Liver (tissue), 3 donors: ENCODE measurements around the gene CEACAM6.

Experiments used
- ATF3 ChIP-seq: IDR thresholded peaks from 2 replicates; pipeline ENCODE4 v1.6.1; 2016; ENCODE audit warnings: antibody characterized with exemption
- CTCF ChIP-seq: fragments of 150-350 bp; IDR thresholded peaks from 2 replicates; pipeline ENCODE4 v1.5.1; 2017; ENCODE audit warnings: improper control_type of control experiment, low read depth, low read length; ENCODE audit not compliant: missing input control
- EGR1 ChIP-seq, 2 donors: IDR thresholded peaks; 2 replicates each; pipeline ENCODE4 v1.6.1; 2016 to 2018; ENCODE audit warnings: antibody characterized with exemption in 2 of 2, low read depth in 2 of 2
- FOXA1 ChIP-seq: IDR thresholded peaks from 2 replicates; pipeline ENCODE4 v1.6.1; 2016; ENCODE audit warnings: antibody characterized with exemption
- GABPA ChIP-seq, 2 donors: IDR thresholded peaks in 1 of 2; conservative IDR thresholded peaks in 1 of 2; 2 replicates each; pipeline ENCODE4 v1.6.1; 2016; ENCODE audit warnings: antibody characterized with exemption in 2 of 2, mild to moderate bottlenecking in 1 of 2, moderate library complexity in 1 of 2
- HNF4G ChIP-seq: IDR thresholded peaks from 2 replicates; pipeline ENCODE4 v1.6.1; 2016; ENCODE audit warnings: antibody characterized with exemption
- JUND ChIP-seq, 2 donors: IDR thresholded peaks; 2 replicates each; pipeline ENCODE4 v1.6.1; 2016; ENCODE audit warnings: antibody characterized with exemption in 2 of 2
- MAX ChIP-seq: IDR thresholded peaks from 2 replicates; pipeline ENCODE4 v1.6.1; 2016; ENCODE audit warnings: antibody characterized with exemption
- NR2F2 ChIP-seq: IDR thresholded peaks from 2 replicates; pipeline ENCODE4 v1.6.1; 2016; ENCODE audit warnings: antibody characterized with exemption
- RAD21 ChIP-seq, 2 donors: IDR thresholded peaks; 2 replicates each; pipeline ENCODE4 v1.6.1; 2016; ENCODE audit warnings: antibody characterized with exemption in 2 of 2, mild to moderate bottlenecking in 2 of 2
- TAF1 ChIP-seq: conservative IDR thresholded peaks from 2 replicates; pipeline ENCODE4 v1.6.1; 2016; ENCODE audit warnings: antibody characterized with exemption, mild to moderate bottlenecking
- YY1 ChIP-seq: IDR thresholded peaks from 2 replicates; pipeline ENCODE4 v1.6.1; 2016; ENCODE audit warnings: antibody characterized with exemption, mild to moderate bottlenecking
- TF ChIP-seq, protein P1 (sequence below): IDR thresholded peaks from 2 replicates; pipeline ENCODE4 v1.6.1; 2016; ENCODE audit warnings: antibody characterized with exemption, mild to moderate bottlenecking
- TF ChIP-seq, protein P2 (sequence below): IDR thresholded peaks from 2 replicates; pipeline ENCODE4 v1.6.1; 2016; ENCODE audit warnings: antibody characterized with exemption
- donor health status: healthy.
- donor health status: healthy.

GRCh38 chr19:41755328-41755913 is at the start of gene CEACAM6:
- TF ChIP-seq CTCF (no peak), ATF3 (no peak), RAD21 (IDR thresholded peaks at IDR 0.05) (no peak), HNF4G (no peak), FOXA1 (no peak), MAX (no peak), TAF1 (no peak), NR2F2 (no peak), YY1 (no peak), EGR1 (IDR thresholded peaks at IDR 0.05; ENCODE audit: low read depth in 2 of 2) (no peak), JUND (IDR thresholded peaks at IDR 0.05) (no peak), GABPA (IDR thresholded peaks at IDR 0.05 in 1 of 2, conservative IDR thresholded peaks at IDR 0.05 in 1 of 2) (no peak)
- TF ChIP-seq, protein P1, sequence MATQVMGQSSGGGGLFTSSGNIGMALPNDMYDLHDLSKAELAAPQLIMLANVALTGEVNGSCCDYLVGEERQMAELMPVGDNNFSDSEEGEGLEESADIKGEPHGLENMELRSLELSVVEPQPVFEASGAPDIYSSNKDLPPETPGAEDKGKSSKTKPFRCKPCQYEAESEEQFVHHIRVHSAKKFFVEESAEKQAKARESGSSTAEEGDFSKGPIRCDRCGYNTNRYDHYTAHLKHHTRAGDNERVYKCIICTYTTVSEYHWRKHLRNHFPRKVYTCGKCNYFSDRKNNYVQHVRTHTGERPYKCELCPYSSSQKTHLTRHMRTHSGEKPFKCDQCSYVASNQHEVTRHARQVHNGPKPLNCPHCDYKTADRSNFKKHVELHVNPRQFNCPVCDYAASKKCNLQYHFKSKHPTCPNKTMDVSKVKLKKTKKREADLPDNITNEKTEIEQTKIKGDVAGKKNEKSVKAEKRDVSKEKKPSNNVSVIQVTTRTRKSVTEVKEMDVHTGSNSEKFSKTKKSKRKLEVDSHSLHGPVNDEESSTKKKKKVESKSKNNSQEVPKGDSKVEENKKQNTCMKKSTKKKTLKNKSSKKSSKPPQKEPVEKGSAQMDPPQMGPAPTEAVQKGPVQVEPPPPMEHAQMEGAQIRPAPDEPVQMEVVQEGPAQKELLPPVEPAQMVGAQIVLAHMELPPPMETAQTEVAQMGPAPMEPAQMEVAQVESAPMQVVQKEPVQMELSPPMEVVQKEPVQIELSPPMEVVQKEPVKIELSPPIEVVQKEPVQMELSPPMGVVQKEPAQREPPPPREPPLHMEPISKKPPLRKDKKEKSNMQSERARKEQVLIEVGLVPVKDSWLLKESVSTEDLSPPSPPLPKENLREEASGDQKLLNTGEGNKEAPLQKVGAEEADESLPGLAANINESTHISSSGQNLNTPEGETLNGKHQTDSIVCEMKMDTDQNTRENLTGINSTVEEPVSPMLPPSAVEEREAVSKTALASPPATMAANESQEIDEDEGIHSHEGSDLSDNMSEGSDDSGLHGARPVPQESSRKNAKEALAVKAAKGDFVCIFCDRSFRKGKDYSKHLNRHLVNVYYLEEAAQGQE, result no peak
- TF ChIP-seq, protein P2, sequence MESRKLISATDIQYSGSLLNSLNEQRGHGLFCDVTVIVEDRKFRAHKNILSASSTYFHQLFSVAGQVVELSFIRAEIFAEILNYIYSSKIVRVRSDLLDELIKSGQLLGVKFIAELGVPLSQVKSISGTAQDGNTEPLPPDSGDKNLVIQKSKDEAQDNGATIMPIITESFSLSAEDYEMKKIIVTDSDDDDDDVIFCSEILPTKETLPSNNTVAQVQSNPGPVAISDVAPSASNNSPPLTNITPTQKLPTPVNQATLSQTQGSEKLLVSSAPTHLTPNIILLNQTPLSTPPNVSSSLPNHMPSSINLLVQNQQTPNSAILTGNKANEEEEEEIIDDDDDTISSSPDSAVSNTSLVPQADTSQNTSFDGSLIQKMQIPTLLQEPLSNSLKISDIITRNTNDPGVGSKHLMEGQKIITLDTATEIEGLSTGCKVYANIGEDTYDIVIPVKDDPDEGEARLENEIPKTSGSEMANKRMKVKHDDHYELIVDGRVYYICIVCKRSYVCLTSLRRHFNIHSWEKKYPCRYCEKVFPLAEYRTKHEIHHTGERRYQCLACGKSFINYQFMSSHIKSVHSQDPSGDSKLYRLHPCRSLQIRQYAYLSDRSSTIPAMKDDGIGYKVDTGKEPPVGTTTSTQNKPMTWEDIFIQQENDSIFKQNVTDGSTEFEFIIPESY, result no peak
